GM21515 (cell line): ENCODE results near the gene GRID2.

Experiments
- ATAC-seq: cut with Tn5 transposase; IDR thresholded peaks from one replicate; pipeline ENCODE4 v1.9.1; 2021; ENCODE audit not compliant: unreplicated experiment

The GRID2 gene

DNA sequence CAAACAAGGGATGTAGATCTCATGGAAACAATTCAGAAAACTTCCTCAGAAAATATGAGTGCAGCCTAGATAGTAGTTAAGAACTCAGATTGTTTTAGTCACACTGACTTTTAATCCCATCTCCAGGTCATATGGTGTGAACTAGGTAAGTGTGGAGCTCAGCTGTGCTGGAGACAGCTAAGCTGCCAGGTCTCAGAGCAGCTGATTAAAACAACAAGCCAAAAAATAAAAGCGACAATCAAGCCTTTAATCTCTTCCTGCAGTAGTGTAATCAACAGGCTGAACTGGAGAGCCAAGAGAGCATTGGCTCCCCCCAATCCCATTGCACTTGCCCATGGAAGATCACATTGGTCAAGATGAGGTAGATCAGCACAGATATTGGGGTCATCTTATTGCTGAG is 1426.5 kb downstream of the GRID2 start:
- ATAC-seq, result no peak

DNA sequence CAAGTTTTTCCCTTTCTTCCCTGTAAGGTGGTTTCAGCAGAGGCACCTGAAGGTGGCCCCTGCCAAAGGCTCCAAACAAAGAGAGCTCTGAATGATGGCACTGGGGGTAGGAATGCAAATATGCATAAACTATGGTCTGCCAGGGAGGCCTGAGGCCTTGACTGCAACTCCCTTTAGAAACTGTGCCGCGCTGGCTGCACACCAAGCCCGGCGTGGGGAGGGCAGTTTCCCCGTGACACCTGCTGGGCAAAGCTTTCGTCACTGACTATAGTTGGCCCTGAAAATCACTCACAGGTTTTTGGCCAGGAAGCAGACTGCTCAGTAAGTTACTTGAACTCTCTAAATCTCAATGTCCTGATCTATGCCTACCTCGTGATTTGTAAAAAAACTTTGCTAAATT is 1427.0 kb downstream of the GRID2 start:
- ATAC-seq, result no peak

DNA sequence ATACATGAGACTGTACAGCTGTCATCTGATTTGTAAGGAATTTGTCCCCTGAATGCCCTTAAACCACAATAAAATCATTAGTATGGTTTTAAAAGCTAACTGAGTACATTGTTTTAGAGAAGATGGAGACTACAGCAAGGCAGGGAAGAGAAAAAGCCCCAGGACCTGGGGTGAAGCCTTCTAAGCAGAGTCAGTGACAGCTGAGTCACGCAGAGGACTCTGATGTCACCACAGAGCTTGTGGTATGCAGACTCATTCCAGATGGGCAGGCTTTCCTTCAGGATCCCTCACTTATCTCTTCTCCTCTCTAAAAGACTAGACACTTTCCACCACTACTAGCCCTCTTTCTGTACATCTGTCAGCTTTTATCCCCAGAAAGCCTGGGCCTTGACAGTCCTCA is 1427.7 kb downstream of the GRID2 start:
- ATAC-seq, result no peak

DNA sequence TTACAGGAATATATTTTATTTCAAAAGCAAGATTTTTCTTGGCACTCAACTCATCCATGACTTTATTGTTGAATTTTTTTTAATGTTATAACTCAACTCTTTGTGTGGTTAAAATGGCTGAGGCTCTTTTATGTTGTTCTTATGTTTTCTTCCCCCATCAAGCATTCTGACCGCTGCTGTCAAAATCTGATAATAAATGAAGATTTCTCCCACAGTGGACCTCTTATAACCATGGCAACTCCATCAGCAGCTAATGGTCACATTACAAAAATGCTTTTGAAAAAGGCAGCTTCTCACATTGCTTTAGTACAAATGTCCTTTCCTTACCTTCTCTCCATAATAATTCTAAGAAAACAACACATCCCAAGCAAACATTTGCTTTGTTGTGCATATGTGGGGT is 1428.7 kb downstream of the GRID2 start:
- no peak for ATAC-seq

DNA sequence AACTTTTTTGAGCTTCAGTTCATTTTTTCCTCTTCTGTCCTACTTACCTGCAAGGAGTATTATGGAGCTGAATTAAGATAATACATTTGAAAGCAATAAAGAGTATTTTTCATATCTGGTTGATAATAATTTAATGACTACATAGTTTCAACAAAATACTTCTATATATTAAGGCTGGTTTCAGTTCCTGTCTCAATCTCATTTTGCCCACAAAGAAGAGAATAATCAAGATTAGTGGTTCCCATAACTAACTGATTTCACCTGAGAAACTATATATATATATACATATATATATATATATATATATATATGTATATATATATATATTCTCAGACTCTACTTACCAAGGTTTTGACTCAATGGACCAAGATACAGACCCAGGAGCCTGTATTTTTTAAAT is 1437.1 kb downstream of the GRID2 start:
- ATAC-seq, result no peak

DNA sequence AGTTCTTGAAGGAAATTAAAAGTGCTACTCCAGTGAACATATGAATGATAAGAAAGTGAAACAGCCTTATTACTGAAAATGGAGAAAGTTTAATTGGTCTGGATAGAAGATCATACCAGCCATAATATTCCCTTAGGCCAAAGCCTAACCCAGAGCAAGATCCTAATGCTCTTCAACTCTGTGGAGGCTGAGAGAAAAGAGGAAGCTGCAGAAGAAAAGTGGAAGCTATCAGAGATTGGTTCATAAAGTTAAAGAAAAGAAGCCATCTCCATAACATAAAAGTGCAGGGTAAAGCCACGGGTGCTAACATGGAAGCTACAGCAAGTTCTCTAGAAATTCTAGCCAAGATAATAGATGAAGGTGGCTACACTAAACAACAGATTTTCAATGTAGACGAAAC is 1439.3 kb downstream of the GRID2 start:
- no peak for ATAC-seq

DNA sequence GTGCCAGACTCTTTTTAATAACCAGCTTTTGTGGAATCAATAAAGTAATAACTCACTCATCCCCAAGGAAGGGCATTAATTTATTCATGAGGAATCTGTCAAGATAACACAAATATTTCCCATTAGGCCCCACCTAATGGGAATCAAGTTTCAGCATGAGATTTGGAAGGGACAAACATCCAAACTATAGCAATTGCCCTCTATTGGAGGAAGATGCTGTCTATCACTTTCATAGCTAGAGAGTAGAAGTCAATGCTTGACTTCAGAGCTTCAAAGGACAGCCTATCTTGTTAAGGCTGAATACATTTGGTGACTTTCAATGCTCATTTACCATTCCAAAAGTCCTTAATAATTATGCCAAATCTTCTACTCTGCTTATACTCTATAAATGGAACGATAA is 1439.9 kb downstream of the GRID2 start:
- ATAC-seq, result no peak

DNA sequence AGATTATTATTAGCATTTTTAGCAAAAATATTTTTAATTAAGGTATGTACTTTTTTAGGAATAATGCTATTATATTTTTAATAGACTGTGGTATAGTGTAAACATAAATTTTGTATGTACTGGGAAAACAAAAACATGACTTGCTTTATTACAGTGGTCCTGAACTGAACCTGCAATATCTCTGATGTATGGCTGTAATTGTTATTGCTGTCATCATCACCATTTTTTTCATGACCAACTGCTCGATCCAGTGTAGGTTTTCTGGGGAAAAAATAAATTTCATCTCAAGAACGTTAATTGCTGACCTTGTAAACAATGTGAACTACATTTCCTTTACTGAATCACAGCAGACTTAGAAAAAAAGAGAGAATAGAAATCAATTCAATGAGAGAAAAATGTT is 1441.2 kb downstream of the GRID2 start:
- ATAC-seq, result no peak

DNA sequence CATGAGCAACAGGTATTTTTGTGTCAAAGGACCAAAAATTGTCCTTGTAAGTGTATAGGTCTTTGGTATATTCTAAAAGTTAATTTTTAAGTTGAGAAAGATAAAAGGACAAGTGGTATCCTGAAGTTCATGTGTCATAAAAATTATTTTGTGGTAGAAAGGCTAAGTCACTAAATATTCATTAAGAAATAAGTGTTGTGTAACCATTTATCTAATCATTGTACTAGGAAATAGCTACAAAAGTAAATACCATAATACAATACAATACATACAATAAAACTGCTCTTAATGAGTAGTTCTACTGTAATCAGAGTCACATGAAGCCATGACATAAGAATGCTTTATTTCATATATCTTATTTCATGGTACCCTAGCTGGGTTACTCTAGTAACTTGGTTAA is 1442.3 kb downstream of the GRID2 start:
- ATAC-seq, result no peak

DNA sequence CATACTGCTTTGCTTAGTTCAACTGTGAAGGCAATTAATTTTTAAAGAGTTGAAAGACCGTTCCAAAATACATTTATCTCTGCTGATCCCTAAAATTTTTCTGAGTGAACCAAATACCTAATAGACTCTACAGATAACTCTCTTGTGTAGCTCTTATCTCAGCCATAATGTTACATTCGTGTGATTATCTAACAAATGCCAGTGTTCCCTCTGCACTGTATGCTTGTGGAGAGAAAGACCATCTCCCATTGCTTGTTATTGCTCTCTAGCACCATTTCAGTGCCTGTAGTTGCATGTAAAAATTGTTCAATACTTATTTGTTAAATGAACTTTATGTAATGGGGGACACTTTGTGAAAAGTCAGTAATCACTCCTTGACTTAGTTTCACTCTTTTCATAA is 1443.5 kb downstream of the GRID2 start:
- ATAC-seq, result no peak

DNA sequence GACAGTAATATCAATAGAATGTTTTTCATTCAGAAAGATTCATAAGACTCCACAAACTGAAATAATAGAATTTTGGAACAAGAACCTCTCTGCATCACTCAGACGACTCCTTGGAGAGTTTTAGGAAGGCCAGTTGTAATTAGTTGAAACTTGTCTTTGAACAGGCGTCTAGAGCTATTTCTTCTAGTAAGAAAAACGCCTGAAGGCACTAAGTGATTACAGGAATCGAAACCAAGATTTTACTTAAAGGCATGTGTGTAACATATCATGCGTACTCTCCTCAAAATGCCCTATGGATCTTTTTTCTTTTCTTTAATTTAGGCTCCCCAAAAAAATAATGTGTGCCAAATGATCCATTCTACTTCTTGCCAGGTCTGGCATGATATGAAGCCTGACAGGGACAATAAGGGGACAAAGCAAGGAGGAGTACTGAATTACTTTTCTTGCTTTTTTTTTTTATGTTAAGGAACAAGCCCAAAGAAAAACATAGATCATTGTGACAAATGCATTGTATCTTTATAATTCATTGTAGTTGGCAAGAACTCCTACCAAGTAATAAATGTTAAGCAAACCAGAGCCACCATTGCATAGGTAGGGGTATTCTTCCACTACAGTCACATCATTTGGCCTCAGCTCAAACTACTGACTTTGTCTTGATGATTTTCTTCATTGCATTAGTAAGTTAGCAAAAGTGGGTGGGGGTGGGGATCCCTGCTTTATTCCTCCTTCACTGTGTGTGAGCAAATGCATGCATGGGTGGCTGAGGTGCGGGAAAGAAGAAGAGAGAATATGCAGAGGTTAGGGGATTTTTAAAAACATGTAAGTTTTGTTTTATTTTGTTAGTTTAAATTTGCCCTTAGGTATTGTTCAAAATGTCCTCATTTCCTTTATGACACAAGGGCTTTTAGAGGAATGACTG is 1444.9 kb downstream of the GRID2 start:
- peak; percentile 39 for ATAC-seq

DNA sequence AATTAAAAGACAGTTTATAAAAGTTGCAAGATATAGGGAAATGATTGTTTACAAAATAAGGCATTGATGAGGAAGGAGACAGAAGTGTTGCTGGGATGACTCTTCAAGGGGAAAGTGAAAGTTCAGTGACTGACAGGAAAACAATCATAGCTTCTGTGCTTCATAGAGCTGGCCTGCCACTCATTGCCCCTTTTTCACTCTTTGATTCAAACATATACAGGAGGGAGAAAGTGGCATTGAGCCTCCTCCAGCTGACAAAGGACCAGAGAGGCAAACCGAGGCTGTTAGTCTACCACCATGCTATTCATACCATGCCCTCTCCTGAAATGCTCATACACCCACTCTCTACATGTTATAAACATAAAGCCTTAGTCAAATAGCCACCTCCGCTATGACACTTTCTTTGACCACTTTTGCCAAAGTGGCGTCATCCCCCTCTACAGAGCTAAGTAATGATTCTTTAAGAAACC is 1445.6 kb downstream of the GRID2 start:
- peak; percentile 79 for ATAC-seq

DNA sequence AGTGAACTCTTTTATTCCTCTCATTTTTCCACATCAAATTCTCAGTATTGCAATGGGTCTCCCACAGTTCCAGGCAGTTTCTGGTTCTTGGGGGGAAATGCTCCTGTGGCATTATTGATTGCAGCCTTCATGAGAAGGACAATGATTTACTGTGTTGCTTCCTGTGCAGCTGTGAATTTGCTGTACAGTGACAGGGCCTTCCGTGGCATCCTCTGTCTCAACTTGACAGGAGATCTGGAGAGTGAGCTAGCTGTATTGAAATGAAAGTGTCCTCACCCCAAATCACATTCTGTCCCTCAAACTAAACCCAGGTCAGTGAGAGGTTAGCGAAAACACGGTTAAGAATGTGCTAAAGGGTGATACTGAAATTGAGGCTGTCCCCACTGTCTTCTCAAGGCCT is 1447.6 kb downstream of the GRID2 start:
- no peak for ATAC-seq

DNA sequence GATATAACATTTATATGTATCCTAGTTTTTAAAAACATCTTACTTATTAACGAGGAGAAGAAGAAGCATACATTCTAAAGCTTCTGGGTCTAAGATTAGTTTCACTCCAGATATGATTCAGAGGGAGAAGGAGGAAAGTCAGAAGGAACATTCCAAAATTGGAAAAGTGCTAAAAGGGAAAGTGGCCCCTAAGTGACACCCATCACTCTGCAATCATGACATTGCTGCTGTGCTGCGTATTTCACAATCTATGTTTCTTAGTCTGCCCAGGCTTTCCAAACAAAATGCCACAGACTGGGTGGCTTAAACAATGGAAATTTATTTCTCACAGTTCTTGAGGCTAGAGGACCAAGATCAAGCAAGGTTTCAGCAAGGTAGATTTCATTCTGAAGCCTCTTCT is 1452.3 kb downstream of the GRID2 start:
- no peak for ATAC-seq

DNA sequence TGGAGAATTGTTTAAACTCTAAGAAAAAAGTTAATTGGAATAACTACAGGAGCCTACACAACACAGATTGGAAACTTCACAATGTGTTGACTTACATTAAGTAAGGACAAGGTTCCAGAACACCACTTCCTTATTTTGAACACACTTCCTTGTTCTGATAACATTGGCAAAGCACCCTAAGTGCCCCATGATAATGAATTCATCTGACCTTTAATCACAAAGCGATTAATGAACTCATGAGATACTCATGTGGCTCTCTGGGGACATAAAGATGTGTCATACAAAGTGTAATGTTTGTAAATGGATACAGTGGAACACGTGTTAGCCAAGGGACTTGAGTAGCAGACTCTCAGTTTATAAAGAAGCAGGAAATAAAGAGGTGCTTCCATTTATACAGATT is 1455.7 kb downstream of the GRID2 start:
- no peak for ATAC-seq

DNA sequence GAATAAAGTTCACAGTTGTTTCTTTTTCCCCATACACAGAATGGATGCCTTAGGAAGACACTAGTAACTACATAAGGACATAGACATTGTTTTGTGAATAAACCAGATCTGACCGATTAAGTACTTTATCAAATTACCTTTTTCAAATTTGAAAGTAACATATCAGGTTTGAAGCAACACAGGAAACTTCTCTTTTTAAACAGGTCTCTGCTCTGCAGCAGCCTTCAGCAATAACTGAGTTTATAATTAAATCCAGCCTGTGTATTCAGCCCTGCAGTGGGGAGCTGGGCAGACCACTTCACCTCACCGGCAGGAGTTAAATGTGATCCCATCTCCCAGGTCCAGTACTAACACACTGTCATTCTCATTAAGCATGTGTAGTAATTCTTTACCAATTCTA is 1456.5 kb downstream of the GRID2 start:
- no peak for ATAC-seq

DNA sequence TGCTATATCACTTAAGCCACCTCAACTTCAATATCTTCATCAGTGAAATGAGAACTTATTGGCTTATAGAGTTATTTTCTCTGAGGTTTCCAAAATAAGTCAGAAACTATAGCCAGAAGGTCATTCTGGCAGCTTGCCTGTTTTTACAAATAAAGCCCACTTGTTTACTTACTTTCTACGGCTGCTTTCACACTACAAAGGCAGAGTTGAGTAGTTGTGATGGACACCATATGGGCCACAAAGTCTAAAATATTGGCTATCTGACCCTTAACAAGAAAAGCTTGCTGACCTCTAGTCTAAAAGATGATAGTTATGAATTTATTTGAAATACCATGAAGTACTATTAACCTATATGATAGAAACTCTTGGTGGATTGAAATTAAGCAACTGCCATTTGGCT is 1457.5 kb downstream of the GRID2 start:
- ATAC-seq, result no peak

DNA sequence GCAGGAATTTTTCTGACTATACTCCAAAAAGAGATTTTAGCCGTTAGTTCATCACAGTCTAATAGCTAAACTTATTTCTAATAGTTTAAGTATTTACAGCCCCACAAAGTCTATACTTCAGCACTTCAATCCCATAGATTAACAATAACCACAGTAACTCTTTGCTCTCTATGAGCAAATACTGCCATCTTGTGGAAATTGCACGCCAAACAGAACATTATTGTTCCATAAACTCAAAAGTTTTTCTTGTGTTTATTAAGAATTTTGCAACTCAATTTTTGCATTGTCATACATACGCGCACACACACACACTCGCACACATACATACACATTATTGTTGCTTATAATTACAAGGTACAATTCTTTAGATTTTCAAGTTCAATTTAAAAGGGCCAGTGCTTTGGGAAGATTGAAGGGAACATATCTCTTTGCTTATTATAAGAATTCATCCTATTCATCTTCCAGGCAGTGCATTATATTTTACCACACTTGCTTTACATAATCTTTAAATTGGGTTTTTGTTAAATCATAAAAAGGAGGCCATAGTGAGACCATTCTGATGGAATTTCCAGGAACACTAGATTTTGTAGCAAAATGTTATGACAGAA is 1461.0 kb downstream of the GRID2 start:
- peak; percentile 73 for ATAC-seq

DNA sequence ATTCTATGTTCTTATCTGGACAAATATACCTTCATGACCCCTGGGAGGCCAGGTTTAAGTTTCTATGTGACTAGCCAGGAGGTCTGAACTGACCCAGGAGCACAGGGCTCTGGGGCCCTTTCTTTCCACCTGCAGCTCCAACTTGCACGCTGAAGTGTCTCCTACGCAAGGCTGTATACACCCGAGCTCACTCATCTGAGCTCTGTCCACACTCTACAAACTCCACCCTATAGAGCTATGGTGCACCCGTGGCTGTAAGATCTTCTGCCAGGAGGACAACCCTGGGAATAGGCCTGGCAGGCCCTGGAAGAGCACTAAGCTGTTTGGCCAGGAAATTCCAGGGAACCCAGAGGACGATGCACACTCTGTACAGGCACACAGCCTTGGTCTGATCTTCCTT is 1464.2 kb downstream of the GRID2 start:
- no peak for ATAC-seq

DNA sequence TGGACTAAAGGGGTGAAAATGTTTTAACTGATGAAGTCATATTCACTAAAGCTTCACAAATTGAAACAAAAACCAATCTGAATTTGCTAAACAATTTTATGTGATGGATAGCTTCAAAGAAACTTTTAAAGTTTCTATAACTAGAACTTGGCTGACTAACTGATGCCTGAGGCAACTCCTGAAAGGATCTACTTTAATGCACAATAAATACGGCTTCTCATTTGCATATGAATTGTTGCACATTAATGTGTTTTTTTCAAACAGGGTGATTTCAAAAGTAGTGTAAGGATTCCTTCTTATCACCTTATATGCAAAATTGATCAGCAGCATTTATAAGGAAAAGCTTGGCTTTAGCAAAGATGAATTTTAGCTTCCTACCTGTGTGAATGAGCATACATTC is 1466.4 kb downstream of the GRID2 start:
- no peak for ATAC-seq

DNA sequence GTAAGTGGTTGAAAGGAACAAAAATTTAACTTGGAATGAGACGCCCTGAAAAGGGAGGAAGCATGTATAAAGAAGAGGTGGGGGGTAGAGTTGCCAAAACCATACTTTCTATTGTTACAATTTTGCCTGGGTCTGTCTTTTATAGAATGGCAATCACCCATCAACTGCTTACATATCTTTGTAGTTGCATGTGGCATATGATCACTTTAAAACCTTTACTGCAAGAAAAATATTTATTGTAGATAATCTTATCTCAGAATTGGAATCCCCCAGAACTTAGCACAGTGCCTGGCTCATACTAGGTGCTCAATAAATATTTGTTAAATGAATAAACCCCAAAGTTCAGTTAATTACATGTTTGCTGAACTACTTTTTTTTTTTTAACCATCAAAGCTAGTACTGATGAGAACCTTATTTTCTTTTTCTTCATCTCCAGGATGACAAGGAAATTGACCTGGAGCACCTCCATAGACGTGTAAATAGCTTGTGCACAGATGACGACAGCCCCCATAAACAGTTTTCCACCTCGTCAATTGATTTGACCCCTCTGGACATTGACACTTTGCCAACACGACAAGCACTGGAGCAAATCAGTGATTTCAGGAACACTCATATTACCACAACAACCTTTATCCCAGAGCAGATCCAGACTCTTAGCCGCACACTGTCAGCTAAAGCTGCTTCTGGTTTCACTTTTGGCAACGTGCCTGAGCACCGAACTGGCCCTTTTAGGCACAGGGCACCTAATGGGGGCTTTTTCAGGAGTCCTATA is 1468.1 kb downstream of the GRID2 start:
- no peak for ATAC-seq

DNA sequence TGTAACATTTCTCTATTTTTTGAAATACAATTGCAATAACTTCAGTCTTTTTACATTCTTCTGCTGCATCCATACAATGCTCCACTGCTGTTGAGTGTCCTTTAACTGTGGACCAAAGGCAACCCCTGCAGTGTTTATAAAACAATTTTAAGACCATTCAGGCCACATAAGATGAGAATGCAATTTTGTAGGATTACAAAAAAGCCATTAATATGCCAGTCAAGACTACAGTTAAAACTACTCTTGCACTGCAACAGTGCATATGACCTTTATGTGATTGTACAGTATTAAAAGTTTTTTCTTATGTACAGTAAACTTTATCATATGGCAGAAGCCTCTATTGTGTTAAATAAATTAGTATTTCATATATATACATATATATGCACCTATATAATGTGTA is 1469.1 kb downstream of the GRID2 start:
- no peak for ATAC-seq
